BE2C (cell line): ENCODE data around the gene THAP10.

Source experiments
- DNase-seq: peaks from one replicate; pipeline ENCODE4 v3.0.0-alpha.2; 2020
- H3K27me3 ChIP-seq: fragments of 250-450 bp; sonication (Bioruptor Pico); 2 replicates; pipeline ENCODE4 v1.5.1; 2020; ENCODE audit warnings: mild to moderate bottlenecking
- H3K36me3 ChIP-seq: fragments of 250-450 bp; sonication (Bioruptor Pico); 2 replicates; pipeline ENCODE4 v1.5.1; 2020; ENCODE audit warnings: mild to moderate bottlenecking
- H3K4me1 ChIP-seq: fragments of 250-450 bp; sonication (Bioruptor Pico); 2 replicates; pipeline ENCODE4 v1.5.1; 2020
- H3K4me3 ChIP-seq: 2 replicates; pipeline ENCODE4 v1.5.1; 2011; ENCODE audit warnings: low read depth, low read length
- H3K9me3 ChIP-seq: fragments of 250-450 bp; sonication (Bioruptor Pico); 2 replicates; pipeline ENCODE4 v1.5.1; 2020
- TF ChIP-seq, protein P1 (sequence below): IDR thresholded peaks from 2 replicates; pipeline ENCODE4 v1.5.1; 2012; ENCODE audit warnings: mild to moderate bottlenecking, low read depth, low read length

Gene THAP10

GRCh38 chr15:70870051-70870450 lies 22.2 kb downstream of the THAP10 start:
- TF ChIP-seq, protein P1, sequence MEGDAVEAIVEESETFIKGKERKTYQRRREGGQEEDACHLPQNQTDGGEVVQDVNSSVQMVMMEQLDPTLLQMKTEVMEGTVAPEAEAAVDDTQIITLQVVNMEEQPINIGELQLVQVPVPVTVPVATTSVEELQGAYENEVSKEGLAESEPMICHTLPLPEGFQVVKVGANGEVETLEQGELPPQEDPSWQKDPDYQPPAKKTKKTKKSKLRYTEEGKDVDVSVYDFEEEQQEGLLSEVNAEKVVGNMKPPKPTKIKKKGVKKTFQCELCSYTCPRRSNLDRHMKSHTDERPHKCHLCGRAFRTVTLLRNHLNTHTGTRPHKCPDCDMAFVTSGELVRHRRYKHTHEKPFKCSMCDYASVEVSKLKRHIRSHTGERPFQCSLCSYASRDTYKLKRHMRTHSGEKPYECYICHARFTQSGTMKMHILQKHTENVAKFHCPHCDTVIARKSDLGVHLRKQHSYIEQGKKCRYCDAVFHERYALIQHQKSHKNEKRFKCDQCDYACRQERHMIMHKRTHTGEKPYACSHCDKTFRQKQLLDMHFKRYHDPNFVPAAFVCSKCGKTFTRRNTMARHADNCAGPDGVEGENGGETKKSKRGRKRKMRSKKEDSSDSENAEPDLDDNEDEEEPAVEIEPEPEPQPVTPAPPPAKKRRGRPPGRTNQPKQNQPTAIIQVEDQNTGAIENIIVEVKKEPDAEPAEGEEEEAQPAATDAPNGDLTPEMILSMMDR, result no peak
- H3K9me3 ChIP-seq, result no peaks in the 10 kb centered on the region
- no peaks in the 10 kb centered on the region for H3K36me3 ChIP-seq
- no peaks in the 10 kb centered on the region for H3K27me3 ChIP-seq
- no peak for DNase-seq
- H3K4me1 ChIP-seq, result peaks cover 28% of the 10 kb centered on the region
- H3K4me3 ChIP-seq, result no peak overlapping the region

DNA sequence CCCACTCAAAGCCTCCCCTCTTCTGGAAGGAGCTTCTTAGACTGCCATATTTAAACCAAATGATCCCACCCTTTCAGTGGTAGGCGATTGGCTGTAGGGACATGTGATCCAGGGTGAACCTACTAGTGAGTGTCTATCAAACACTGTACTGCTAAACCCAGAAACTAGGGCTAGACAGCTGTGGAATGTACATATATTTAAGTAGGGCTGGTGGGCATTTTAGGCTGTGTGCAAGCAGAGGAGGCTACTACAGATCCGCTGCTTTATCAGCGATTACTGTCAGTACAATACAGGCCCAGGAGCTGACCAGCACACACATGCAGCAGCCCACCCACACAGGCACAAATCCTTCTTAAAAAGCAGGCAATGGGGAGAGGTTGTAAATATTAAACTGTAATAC lies 22.9 kb downstream of the THAP10 start:
- no peaks in the 10 kb centered on the region for H3K27me3 ChIP-seq
- no peaks in the 10 kb centered on the region for H3K9me3 ChIP-seq
- H3K4me1 ChIP-seq, result peaks cover 28% of the 10 kb centered on the region
- no peak for DNase-seq
- no peak overlapping the region for H3K4me3 ChIP-seq
- TF ChIP-seq, protein P1, result no peak
- no peaks in the 10 kb centered on the region for H3K36me3 ChIP-seq

DNA sequence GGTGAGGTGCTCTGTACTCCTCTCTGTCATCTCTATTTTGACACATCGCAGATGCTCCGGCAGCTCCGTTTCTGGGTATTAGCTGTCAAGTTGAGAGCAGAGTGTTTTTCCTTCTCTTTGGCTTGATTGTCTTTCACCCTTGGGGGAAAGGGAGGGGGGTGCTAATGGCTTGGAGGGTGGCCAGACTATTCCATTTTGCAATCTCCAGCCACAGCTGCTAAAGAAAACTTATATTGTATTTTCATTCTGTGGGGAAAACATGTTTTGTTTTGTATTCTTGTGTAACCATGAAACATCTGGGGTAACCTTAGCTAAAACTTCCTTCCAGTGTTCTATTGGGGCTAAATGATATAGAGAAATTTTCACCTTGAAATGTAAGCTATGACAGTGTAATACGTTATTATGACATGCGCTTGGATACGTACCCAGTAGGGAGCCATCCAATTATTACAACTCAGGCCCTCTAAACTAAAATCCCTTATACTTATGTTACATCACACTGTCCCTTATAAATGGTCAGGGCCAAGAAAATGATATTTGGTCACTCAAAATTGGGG lies 24.2 kb downstream of the THAP10 start:
- no peaks in the 10 kb centered on the region for H3K9me3 ChIP-seq
- no peak for DNase-seq

DNA sequence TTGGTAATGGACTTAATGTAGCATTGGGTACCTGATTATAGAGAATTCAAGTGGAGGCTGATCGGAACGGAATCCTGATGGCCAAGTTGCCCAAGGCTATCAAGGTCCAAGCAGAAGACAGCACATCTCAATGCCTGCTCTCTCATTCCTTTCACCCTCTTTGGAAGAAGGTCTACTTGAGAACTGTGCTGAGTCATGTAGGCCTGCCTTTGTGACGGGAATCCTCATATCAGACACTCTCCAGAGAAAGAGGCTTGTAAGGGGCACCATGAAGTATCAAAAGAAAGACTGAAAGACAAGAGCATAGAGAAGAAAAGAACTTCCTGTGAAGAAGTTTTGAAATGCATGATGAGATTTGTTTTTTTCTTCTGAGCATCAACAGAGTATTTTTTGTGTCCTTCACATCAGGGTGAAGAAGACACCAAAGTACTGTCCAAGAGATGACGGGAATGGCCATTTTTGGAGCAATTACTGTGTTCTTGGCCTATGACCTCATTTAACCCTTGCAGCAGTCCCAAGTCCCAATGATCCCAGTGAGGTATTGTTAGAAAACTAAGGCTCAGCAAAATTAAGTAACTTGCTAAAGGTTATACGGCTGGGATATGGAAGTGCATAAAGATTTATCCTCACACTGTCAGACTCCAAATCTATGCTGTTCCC lies 25.1 kb downstream of the THAP10 start:
- no peak for DNase-seq
- Histone ChIP-seq H3K27me3 (no peaks in the 10 kb centered on the region), H3K9me3 (no peaks in the 10 kb centered on the region), H3K36me3 (no peaks in the 10 kb centered on the region), H3K4me1 (peaks cover 28% of the 10 kb centered on the region), H3K4me3 (no peak overlapping the region)
- TF ChIP-seq, protein P1, result no peak

More for the DNA sequence above, 24.2 kb downstream of the THAP10 start:
- no peak overlapping the region for H3K4me3 ChIP-seq
- no peaks in the 10 kb centered on the region for H3K27me3 ChIP-seq
- no peaks in the 10 kb centered on the region for H3K36me3 ChIP-seq
- TF ChIP-seq, protein P1, result no peak
- H3K4me1 ChIP-seq, result peaks cover 28% of the 10 kb centered on the region

- no peaks in the 10 kb centered on the region for H3K27me3 ChIP-seq
- H3K36me3 ChIP-seq, result no peaks in the 10 kb centered on the region
- peaks cover 10% of the 10 kb centered on the region for H3K4me1 ChIP-seq
- TF ChIP-seq, protein P1, result no peak
- no peaks in the 10 kb centered on the region for H3K9me3 ChIP-seq
- no peak for DNase-seq
- H3K4me3 ChIP-seq, result no peak overlapping the region
Observed at GRCh38 chr15:70863450-70864218, 28.6 kb downstream of the THAP10 start.

GRCh38 chr15:70859998-70860397 lies 32.2 kb downstream of the THAP10 start:
- H3K4me1 ChIP-seq, result no peaks in the 10 kb centered on the region
- H3K36me3 ChIP-seq, result no peaks in the 10 kb centered on the region
- no peaks in the 10 kb centered on the region for H3K9me3 ChIP-seq
- H3K4me3 ChIP-seq, result no peak overlapping the region
- TF ChIP-seq, protein P1, result no peak
- no peaks in the 10 kb centered on the region for H3K27me3 ChIP-seq
- no peak for DNase-seq
